Liver (tissue), 9 donors: ENCODE data around the gene NEURL1. TPM values are rescaled to one million over a fixed set of nuclear protein-coding genes. Genes with fewer than 3 reads are reported as not detected.

Source experiments
- DNase-seq: peaks from one replicate; pipeline ENCODE4 v3.0.0-alpha.2; 2017; ENCODE audit warnings: low spot score
- H3K27ac ChIP-seq, 2 donors: one replicate each; pipeline ENCODE4 v1.7.0; 2013; ENCODE audit warnings: inconsistent platforms in 2 of 2, low read length in 2 of 2, control low read depth in 1 of 2, low read depth in 1 of 2, mild to moderate bottlenecking in 1 of 2
- H3K27me3 ChIP-seq, 4 donors: one replicate each; pipeline versions ENCODE4 v1.6.1 to v1.7.0; 2013; ENCODE audit warnings: low read length in 3 of 4, inconsistent platforms in 1 of 4, mild to moderate bottlenecking in 1 of 4, moderate library complexity in 1 of 4; ENCODE audit not compliant: control insufficient read depth in 4 of 4, insufficient read depth in 4 of 4
- H3K36me3 ChIP-seq, 4 donors: one replicate each; pipeline versions ENCODE4 v1.6.1 to v1.7.0; 2013; ENCODE audit warnings: low read length in 3 of 4, mild to moderate bottlenecking in 3 of 4, low read depth in 1 of 4, moderate library complexity in 1 of 4; ENCODE audit not compliant: control insufficient read depth in 4 of 4, insufficient read depth in 3 of 4
- H3K4me1 ChIP-seq, 4 donors: one replicate each; pipeline versions ENCODE4 v1.6.1 to v1.7.0; 2013; ENCODE audit warnings: low read length in 3 of 4, mild to moderate bottlenecking in 3 of 4, moderate library complexity in 1 of 4; ENCODE audit not compliant: control insufficient read depth in 4 of 4, insufficient read depth in 4 of 4
- H3K4me3 ChIP-seq, 3 donors: one replicate each; pipeline versions ENCODE4 v1.6.1 to v1.7.0; 2013; ENCODE audit warnings: low read length in 3 of 3, control low read depth in 1 of 3, low read depth in 1 of 3, mild to moderate bottlenecking in 1 of 3
- H3K9ac ChIP-seq, 2 donors: one replicate each; pipeline ENCODE4 v1.7.0; 2013; ENCODE audit warnings: low read length in 2 of 2, mild to moderate bottlenecking in 2 of 2, moderate library complexity in 2 of 2, control low read depth in 1 of 2, low read depth in 1 of 2
- H3K9me3 ChIP-seq, 4 donors: one replicate each; pipeline versions ENCODE4 v1.6.1 to v1.7.0; 2013; ENCODE audit warnings: low read length in 3 of 4; ENCODE audit not compliant: control insufficient read depth in 4 of 4
- ATF3 ChIP-seq: IDR thresholded peaks from 2 replicates; pipeline ENCODE4 v1.6.1; 2016; ENCODE audit warnings: antibody characterized with exemption
- FOXA1 ChIP-seq: IDR thresholded peaks from 2 replicates; pipeline ENCODE4 v1.6.1; 2016; ENCODE audit warnings: antibody characterized with exemption
- FOXA2 ChIP-seq: IDR thresholded peaks from 2 replicates; pipeline ENCODE4 v1.6.1; 2016; ENCODE audit warnings: antibody characterized with exemption
- GABPA ChIP-seq, 2 donors: IDR thresholded peaks in 1 of 2; conservative IDR thresholded peaks in 1 of 2; 2 replicates each; pipeline ENCODE4 v1.6.1; 2016; ENCODE audit warnings: antibody characterized with exemption in 2 of 2, mild to moderate bottlenecking in 1 of 2, moderate library complexity in 1 of 2
- HNF4A ChIP-seq, 2 donors: conservative IDR thresholded peaks; 2 replicates each; pipeline ENCODE4 v1.6.1; 2016; ENCODE audit warnings: antibody characterized with exemption in 2 of 2, mild to moderate bottlenecking in 2 of 2
- HNF4G ChIP-seq: IDR thresholded peaks from 2 replicates; pipeline ENCODE4 v1.6.1; 2016; ENCODE audit warnings: antibody characterized with exemption
- JUND ChIP-seq, 2 donors: IDR thresholded peaks; 2 replicates each; pipeline ENCODE4 v1.6.1; 2016; ENCODE audit warnings: antibody characterized with exemption in 2 of 2
- MAX ChIP-seq: IDR thresholded peaks from 2 replicates; pipeline ENCODE4 v1.6.1; 2016; ENCODE audit warnings: antibody characterized with exemption
- RAD21 ChIP-seq, 2 donors: IDR thresholded peaks; 2 replicates each; pipeline ENCODE4 v1.6.1; 2016; ENCODE audit warnings: antibody characterized with exemption in 2 of 2, mild to moderate bottlenecking in 2 of 2
- REST ChIP-seq: IDR thresholded peaks from 2 replicates; pipeline ENCODE4 v1.6.1; 2016; ENCODE audit warnings: antibody characterized with exemption, mild to moderate bottlenecking
- RXRA ChIP-seq, 2 donors: IDR thresholded peaks; 2 replicates each; pipeline ENCODE4 v1.6.1; 2017 to 2018; ENCODE audit warnings: antibody characterized with exemption in 2 of 2, mild to moderate bottlenecking in 1 of 2
- SP1 ChIP-seq: IDR thresholded peaks from 2 replicates; pipeline ENCODE4 v1.6.1; 2018; ENCODE audit warnings: antibody characterized with exemption, mild to moderate bottlenecking
- TAF1 ChIP-seq: conservative IDR thresholded peaks from 2 replicates; pipeline ENCODE4 v1.6.1; 2016; ENCODE audit warnings: antibody characterized with exemption, mild to moderate bottlenecking
- YY1 ChIP-seq: IDR thresholded peaks from 2 replicates; pipeline ENCODE4 v1.6.1; 2016; ENCODE audit warnings: antibody characterized with exemption, mild to moderate bottlenecking
- ZBTB33 ChIP-seq: IDR thresholded peaks from 2 replicates; pipeline ENCODE4 v1.6.1; 2016; ENCODE audit warnings: antibody characterized with exemption
- WGBS: extraction: QIAGEN DNeasy Blood & Tissue Kit; methylation state at CpG from one replicate; pipeline ENCODE4 v1.1.7; 2013; 5-methylcytosine and 5-hydroxymethylcytosine counted together
- polyA plus RNA-seq, 2 donors: library from polyadenylated mRNA; stranded (reverse) in 1 of 2; unstranded in 1 of 2; fragments of 200-250 nt in 1 of 2; fragments of >200 nt in 1 of 2; fragmentation: Nextera tagmentation in 1 of 2; extraction: Ambion mirVana in 1 of 2; gene quantifications; one replicate each; pipeline versions ENCODE4 v1.2.1 to v1.2.3, GENCODE V29; 2013 to 2015
- total RNA-seq, 2 donors: library from RNA; depleted of rRNA; stranded (reverse); fragments of >200 nt; gene quantifications; one replicate each; pipeline ENCODE4 v1.2.3, GENCODE V29; 2014
- donor health status: healthy.
- donor health status: healthy.
- donor health status: healthy.
- donor health status: healthy.
- donor health status: healthy.

NEURL1 gene
- total and polyA plus RNA-seq, 4 donors = 0.11 to 3.9 (median 0.74) TPM

GRCh38 chr10:103545771-103546281 lies 52.3 kb downstream of the NEURL1 start:
- Histone ChIP-seq H3K9ac (no peak overlapping the region), H3K27ac (peak overlapping the region; percentile 49 to 79), H3K27me3 (no peaks in the 10 kb centered on the region), H3K36me3 (no peaks in the 10 kb centered on the region), H3K4me1 (peaks cover 4 to 32% (median 20%) of the 10 kb centered on the region in 4 donors), H3K4me3 (no peak overlapping the region), H3K9me3 (no peaks in the 10 kb centered on the region)
- TF ChIP-seq HNF4A (conservative IDR thresholded peaks at IDR 0.05) (peak; percentile 98), YY1 (no peak), SP1 (peak; percentile 96), HNF4G (peak; percentile 71), REST (peak; percentile 66), RAD21 (IDR thresholded peaks at IDR 0.05) (peak in 1 of 2 donors; percentile 27), MAX (no peak), ZBTB33 (no peak), RXRA (IDR thresholded peaks at IDR 0.05) (peak; percentile 73 to 88)
- WGBS = 54% methylated on average over 4 of the region's 4 CpGs
- DNase-seq = peak; percentile 26

GRCh38 chr10:103546401-103546800 lies 52.9 kb downstream of the NEURL1 start:
- TF ChIP-seq RAD21 (IDR thresholded peaks at IDR 0.05) (no peak), ATF3 (no peak), FOXA1 (no peak), SP1 (no peak), TAF1 (no peak), JUND (IDR thresholded peaks at IDR 0.05) (no peak), REST (no peak), RXRA (IDR thresholded peaks at IDR 0.05) (no peak), ZBTB33 (no peak), FOXA2 (no peak), GABPA (IDR thresholded peaks at IDR 0.05 in 1 of 2, conservative IDR thresholded peaks at IDR 0.05 in 1 of 2) (no peak)
- Histone ChIP-seq H3K4me1 (peaks cover 4 to 32% (median 20%) of the 10 kb centered on the region in 4 donors), H3K36me3 (no peaks in the 10 kb centered on the region), H3K27me3 (no peaks in the 10 kb centered on the region), H3K27ac (peak overlapping the region in 1 of 2 donors; percentile 52), H3K4me3 (no peak overlapping the region), H3K9me3 (no peaks in the 10 kb centered on the region), H3K9ac (no peak overlapping the region)
- 73% methylated on average over 1 of the region's 1 CpG for WGBS
- DNase-seq = no peak
